Lower lobe of right lung (tissue), 2 donors: ENCODE measurements around the gene UVRAG. TPM values are rescaled to one million over a fixed set of nuclear protein-coding genes. Genes with fewer than 3 reads are reported as not detected.

Experiments
- ATAC-seq, 2 donors: fragments of 200-7000 bp; cut with Tn5 transposase; one replicate each; pipeline ENCODE4 v1.9.1; 2020 to 2022; ENCODE audit warnings: mild to moderate bottlenecking in 2 of 2, moderate library complexity in 2 of 2
- DNase-seq: peaks from one replicate; pipeline ENCODE4 v3.0.0-alpha.2; 2020
- H3K27ac ChIP-seq: fragments of 200-600 bp; one replicate; pipeline ENCODE4 v1.8.0; 2022
- H3K27me3 ChIP-seq: fragments of 200-600 bp; one replicate; pipeline ENCODE4 v1.8.0; 2022; ENCODE audit warnings: low read depth
- H3K36me3 ChIP-seq: fragments of 200-600 bp; one replicate; pipeline ENCODE4 v1.8.0; 2022; ENCODE audit warnings: mild to moderate bottlenecking
- H3K4me1 ChIP-seq: fragments of 200-600 bp; one replicate; pipeline ENCODE4 v1.8.0; 2022
- H3K4me3 ChIP-seq: fragments of 200-600 bp; one replicate; pipeline ENCODE4 v1.8.0; 2022; ENCODE audit warnings: mild to moderate bottlenecking
- H3K9me3 ChIP-seq: fragments of 200-600 bp; one replicate; pipeline ENCODE4 v1.8.0; 2022
- CTCF ChIP-seq: fragments of 200-600 bp; IDR thresholded peaks from one replicate; pipeline ENCODE4 v1.8.0; 2022; ENCODE audit warnings: antibody characterized with exemption, mild to moderate bottlenecking
- intact Hi-C: fragments of 100-400 bp; cut with DNase I; formaldehyde crosslinking; loops from one replicate; pipeline ENCODE4 v1.11.0; 2022
- total RNA-seq: library from RNA; stranded (reverse); fragmentation: NEBNext Ultra II Directional; extraction: Animal tissue kit (Norgen Biotek cat#: 25700); gene quantifications from one replicate; pipeline ENCODE4 v1.2.1, GENCODE V29; 2021
- donor health status: DM: no; HTN: yes; CAD: no; lungs with severe emphysema.

Gene UVRAG
- total RNA-seq, 1 donor from 2014 or later = 36.0 TPM

DNA sequence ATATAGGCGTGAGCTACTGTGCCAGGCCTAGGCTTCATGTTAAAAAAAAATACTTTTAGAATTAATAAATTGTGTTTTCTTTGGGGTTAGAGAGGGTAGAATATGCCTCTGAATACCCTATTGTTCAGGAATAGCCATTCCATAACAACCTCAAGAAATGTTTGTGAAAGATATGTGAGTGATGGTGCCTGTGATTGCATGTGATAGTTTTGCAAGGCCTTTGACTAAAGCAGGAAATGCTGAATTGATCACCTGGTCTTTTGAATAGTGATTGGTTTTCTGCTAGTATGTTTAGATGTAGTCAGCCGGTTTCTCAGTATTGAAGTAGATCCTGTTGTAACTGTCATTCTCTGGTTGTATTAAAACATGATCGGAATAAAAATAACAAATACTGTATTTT is 73.4 kb downstream of the UVRAG start:
- H3K27ac ChIP-seq = no peak overlapping the region
- TF ChIP-seq CTCF = no peak
- DNase-seq (no peak), ATAC-seq (no peak)
- H3K4me1 ChIP-seq = peaks cover 4% of the 10 kb centered on the region
- peaks cover 6% of the 10 kb centered on the region for H3K36me3 ChIP-seq
- no peaks in the 10 kb centered on the region for H3K9me3 ChIP-seq
- intact Hi-C loops = no loop called here
- no peak overlapping the region for H3K4me3 ChIP-seq
- H3K27me3 ChIP-seq = no peaks in the 10 kb centered on the region

DNA sequence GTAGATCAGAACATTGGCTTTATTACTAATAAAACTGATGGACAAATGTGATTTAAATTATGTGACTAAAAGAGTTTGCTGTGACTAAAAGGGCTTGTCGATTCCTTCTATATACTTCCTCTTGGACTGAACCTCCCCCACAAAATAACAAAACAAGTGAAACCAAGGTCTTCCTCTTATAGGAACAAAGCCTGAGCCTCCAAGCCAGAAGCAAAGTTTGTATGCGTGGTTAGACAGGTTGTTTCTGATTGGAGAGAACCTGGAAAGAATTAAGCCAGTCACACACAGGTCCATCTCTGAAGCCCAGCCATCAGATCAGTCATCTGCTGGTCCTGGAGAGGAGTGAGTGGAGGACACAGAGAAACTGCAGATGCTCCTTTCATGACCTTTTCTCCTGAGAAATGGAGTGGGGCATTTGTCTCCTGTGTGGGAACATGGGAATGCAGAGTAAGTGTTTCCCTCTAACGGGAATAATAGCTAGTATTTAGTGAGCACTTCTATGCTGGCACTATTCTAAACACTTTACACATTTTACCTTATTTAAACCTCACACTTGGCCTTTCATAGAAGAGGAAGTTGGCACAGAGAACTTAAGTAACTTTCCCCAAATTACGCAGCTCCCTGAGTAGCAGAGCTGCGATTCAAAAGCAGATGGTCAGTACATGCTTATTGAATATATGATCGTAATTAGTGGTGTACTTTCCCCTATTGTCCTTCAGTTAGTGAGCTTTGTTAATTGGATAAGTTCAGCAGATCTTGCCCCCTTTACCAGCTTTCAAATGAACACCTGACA is 77.1 kb downstream of the UVRAG start:
- Histone ChIP-seq H3K9me3 (no peaks in the 10 kb centered on the region), H3K27ac (peak overlapping the region; percentile 69), H3K4me1 (peaks cover 4% of the 10 kb centered on the region), H3K4me3 (no peak overlapping the region), H3K36me3 (peaks cover 6% of the 10 kb centered on the region), H3K27me3 (no peaks in the 10 kb centered on the region)
- intact Hi-C loops = loop anchor here (10.0 kb wide), 1 partner anchor 263 kb away; no protein-coding TSS in a partner anchor
- ATAC-seq = peak; percentile 74 to 75
- no peak for DNase-seq
- no peak for TF ChIP-seq CTCF

GRCh38 chr11:75893251-75893650 is 78.2 kb downstream of the UVRAG start:
- Histone ChIP-seq H3K4me3 (no peak overlapping the region), H3K27me3 (no peaks in the 10 kb centered on the region), H3K27ac (no peak overlapping the region), H3K4me1 (peaks cover 4% of the 10 kb centered on the region), H3K36me3 (peaks cover 6% of the 10 kb centered on the region), H3K9me3 (no peaks in the 10 kb centered on the region)
- intact Hi-C loops = loop anchor here (10.0 kb wide), 1 partner anchor 262 kb away; no protein-coding TSS in a partner anchor
- no peak for TF ChIP-seq CTCF
- DNase-seq (no peak), ATAC-seq (no peak)

DNA sequence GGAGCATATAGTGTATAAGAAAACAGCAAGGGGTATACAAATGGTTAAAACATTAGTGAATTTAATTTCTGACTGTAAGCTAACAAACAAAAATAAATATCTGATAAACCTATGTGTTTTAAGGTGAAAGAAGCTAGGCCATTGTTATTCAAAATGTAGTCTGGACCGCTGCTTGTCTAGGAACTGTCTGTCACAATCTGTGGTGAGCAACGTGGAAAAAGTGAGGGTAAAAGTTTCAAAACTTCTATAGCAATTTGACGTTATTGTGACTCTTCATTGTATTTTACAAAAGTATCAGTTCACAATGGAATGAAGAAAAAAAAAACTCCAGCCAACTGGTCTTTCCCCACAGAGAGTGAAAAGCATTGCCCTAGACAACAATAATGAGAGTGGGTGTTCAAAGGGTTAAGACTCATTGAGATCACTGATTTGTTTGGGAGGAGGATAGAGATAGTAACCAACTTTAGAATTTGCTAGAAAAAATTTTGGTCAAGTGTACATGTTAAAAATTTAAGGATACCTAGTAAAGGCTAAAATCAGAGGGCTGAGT is 79.1 kb downstream of the UVRAG start:
- peaks cover 4% of the 10 kb centered on the region for H3K4me1 ChIP-seq
- no peak overlapping the region for H3K27ac ChIP-seq
- H3K9me3 ChIP-seq = no peaks in the 10 kb centered on the region
- no peak for ATAC-seq
- H3K36me3 ChIP-seq = peaks cover 6% of the 10 kb centered on the region
- no peak overlapping the region for H3K4me3 ChIP-seq
- no peak for DNase-seq
- intact Hi-C loops = loop anchor here (10.0 kb wide), 1 partner anchor 261 kb away; no protein-coding TSS in a partner anchor
- H3K27me3 ChIP-seq = no peaks in the 10 kb centered on the region
- no peak for TF ChIP-seq CTCF

DNA sequence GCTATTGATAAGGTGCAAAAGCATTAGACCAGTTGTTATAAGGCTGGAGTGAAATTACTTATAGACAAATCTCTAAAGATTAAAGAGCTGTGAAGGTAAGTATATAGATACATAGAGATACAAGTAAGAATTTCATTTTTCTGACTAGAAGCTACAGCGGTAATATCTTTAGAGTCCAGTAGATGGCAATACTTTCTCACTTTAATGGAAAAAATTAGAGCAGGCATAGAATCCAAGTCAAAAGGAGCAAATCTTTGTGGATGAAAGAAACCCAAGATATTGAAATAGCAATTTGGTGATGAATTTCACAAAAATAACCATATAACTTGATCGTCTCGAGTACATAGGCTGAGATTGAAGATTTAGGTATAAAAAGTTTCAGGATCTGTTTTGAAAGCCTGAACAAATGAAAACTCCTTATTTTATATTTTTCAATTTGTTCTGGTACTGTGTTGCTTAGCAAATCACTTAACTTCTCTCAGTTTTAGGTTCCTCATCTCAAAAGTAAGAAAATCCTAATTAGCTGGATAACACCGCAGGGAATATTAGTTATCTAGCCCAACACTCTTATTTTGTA is 81.9 kb downstream of the UVRAG start:
- peaks cover 6% of the 10 kb centered on the region for H3K36me3 ChIP-seq
- TF ChIP-seq CTCF = peak; percentile 73
- no peak overlapping the region for H3K4me3 ChIP-seq
- H3K9me3 ChIP-seq = no peaks in the 10 kb centered on the region
- ATAC-seq = peak; percentile 56
- peaks cover 5% of the 10 kb centered on the region for H3K4me1 ChIP-seq
- intact Hi-C loops = loop anchor here (10.0 kb wide), 1 partner anchor 258 kb away; no protein-coding TSS in a partner anchor
- no peaks in the 10 kb centered on the region for H3K27me3 ChIP-seq
- no peak for DNase-seq
- H3K27ac ChIP-seq = no peak overlapping the region
